Thyroid gland (tissue), 4 donors: Measurements from ENCODE around the gene RHBDD1.

Experiments used
- POLR2A ChIP-seq, 2 donors: fragments of 450-650 bp; IDR thresholded peaks; one replicate each; pipeline ENCODE4 v1.6.1; 2017; ENCODE audit warnings: antibody characterized with exemption in 2 of 2, mild to moderate bottlenecking in 2 of 2, moderate library complexity in 1 of 2
- TF ChIP-seq, protein P1 (sequence below), 6 experiments: fragments of 200-600 bp in 3 of 6; fragments of 450-650 bp in 3 of 6; sonication (generic) in 3 of 6; IDR thresholded peaks; one replicate each; pipeline ENCODE4 v1.5.1; 2016 to 2019; ENCODE audit warnings: antibody characterized with exemption in 6 of 6, mild to moderate bottlenecking in 2 of 6, inconsistent platforms in 1 of 6, moderate library complexity in 1 of 6

GRCh38 chr2:226959418-226959817 lies 123.6 kb downstream of the RHBDD1 start:
- TF ChIP-seq POLR2A (IDR thresholded peaks at IDR 0.05): no peak
- TF ChIP-seq, protein P1, sequence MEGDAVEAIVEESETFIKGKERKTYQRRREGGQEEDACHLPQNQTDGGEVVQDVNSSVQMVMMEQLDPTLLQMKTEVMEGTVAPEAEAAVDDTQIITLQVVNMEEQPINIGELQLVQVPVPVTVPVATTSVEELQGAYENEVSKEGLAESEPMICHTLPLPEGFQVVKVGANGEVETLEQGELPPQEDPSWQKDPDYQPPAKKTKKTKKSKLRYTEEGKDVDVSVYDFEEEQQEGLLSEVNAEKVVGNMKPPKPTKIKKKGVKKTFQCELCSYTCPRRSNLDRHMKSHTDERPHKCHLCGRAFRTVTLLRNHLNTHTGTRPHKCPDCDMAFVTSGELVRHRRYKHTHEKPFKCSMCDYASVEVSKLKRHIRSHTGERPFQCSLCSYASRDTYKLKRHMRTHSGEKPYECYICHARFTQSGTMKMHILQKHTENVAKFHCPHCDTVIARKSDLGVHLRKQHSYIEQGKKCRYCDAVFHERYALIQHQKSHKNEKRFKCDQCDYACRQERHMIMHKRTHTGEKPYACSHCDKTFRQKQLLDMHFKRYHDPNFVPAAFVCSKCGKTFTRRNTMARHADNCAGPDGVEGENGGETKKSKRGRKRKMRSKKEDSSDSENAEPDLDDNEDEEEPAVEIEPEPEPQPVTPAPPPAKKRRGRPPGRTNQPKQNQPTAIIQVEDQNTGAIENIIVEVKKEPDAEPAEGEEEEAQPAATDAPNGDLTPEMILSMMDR (IDR thresholded peaks at IDR 0.05): no peak
